ENCODE measurements around the gene MAN2B2. TPM values are rescaled to one million over a fixed set of nuclear protein-coding genes. Genes with fewer than 3 reads are reported as not detected.
A peak's percentile ranks its signal among the peaks of the same experiment; 100 is the strongest.

MAN2B2 gene
- 1 to 10 TPM; 3.3 to 5.6 (median 4.5) TPM for total RNA-seq

DNA sequence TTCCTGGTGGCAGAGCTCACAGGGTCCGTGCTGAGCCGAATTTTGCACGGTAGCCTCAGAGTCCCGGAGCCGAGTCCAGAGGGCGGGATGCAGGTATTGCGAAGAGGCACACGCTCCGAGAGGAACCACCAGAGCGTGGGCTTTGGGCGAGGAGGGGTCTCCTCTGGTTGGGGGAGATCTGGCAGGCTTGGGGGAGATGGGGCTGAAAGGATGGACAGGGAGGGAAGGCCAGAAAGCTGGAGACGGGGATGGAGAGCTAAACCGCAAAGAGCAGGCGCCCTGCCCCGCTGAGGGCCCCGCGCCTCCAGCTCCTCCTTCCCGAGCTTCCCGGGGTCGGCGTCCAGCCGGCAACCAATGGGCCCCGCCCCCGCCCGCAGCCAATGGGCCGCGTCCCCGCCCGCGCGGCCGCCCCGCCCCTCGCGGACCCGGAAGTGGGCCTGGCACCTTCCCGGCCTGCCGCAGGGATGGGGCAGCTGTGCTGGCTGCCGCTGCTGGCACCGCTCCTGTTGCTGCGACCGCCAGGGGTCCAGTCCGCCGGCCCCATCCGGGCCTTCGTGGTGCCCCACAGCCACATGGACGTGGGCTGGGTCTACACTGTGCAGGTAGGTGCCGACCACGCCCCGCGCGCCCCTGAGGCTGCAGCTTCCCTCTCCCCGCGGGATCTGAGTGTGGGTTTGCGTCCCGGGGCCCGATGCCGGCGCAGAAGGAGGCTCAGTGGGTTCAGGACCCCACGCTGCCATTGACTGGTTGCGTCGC lies at the start of gene MAN2B2:
MAN2B2 (plus strand) TSS at position 443 of the 756 bp plus-strand sequence; CDS start at position 465, 22 bp downstream.
- H3K27ac ChIP-seq, result peak within 1 kb of the TSS in 3 of 4 donors; percentile 45 to 61 (median 49)

GRCh38 chr4:6525474-6525873 lies 49.5 kb upstream of the MAN2B2 start:
- Histone ChIP-seq H3K4me1 (no peaks in the 10 kb centered on the region), H3K9me3 (no peaks in the 10 kb centered on the region), H3K27ac (no peak overlapping the region), H3K27me3 (no peaks in the 10 kb centered on the region), H3K4me3 (no peak overlapping the region), H3K36me3 (no peaks in the 10 kb centered on the region)
- DNase-seq, result no peak
- intact Hi-C loops (cut with DNase I; ENCODE audit: low total_unique reads) (no loop called here), in situ Hi-C loops (cut with MboI; ENCODE audit: low sequenced_read_pairs in 4 of 4) (no loop called here)
- no peak for TF ChIP-seq POLR2A (IDR thresholded peaks at IDR 0.05)
- no peak for TF ChIP-seq CTCF (IDR thresholded peaks at IDR 0.05 in 4 of 5, conservative IDR thresholded peaks at IDR 0.05 in 1 of 5)
- no peak for ATAC-seq

More for the DNA sequence above, at the start of gene MAN2B2:
- ATAC-seq (peak; percentile 90 to 94), DNase-seq (peak; percentile 63 to 77)
- H3K9me3 ChIP-seq, result no peaks in the 10 kb centered on the region
- H3K27me3 ChIP-seq, result no peaks in the 10 kb centered on the region
- no peak for TF ChIP-seq CTCF (IDR thresholded peaks at IDR 0.05 in 4 of 5, conservative IDR thresholded peaks at IDR 0.05 in 1 of 5)
- no peak for TF ChIP-seq POLR2A (IDR thresholded peaks at IDR 0.05)
- in situ Hi-C loops (cut with MboI; ENCODE audit: low sequenced_read_pairs in 4 of 4) (no loop called here), intact Hi-C loops (cut with DNase I; ENCODE audit: low total_unique reads) (loop anchor here (5.0 to 10.0 kb wide), 2 partner anchors 67 to 530 kb away; partner anchors contain the start of gene MRFAP1)
- H3K36me3 ChIP-seq, result no peaks in the 10 kb centered on the region
- H3K4me3 ChIP-seq, result peak within 1 kb of the TSS; percentile 65 to 86 (median 79)
- H3K4me1 ChIP-seq, result peaks cover 9% of the 10 kb centered on the region in 2 donors

DNA sequence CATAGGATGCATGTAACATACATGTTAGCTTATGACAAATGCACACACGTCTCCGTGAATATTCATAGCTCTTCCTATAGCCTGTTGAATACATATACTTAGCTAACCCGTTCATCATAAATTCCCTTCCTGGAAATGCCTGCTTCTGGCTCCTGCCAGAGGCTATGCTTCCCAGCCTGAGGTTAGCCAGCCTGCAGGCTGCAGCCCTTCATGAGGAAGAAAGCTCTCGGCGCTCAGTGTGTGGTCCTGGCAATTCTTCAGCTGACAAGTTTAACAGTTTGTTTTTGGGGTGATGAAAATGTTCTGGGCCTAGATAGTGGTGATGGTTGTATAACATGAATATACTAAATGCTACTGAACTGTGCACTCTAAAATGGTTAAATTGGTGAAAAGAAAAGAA lies 48.8 kb upstream of the MAN2B2 start:
- no peaks in the 10 kb centered on the region for H3K27me3 ChIP-seq
- no peaks in the 10 kb centered on the region for H3K4me1 ChIP-seq
- no peak for TF ChIP-seq POLR2A (IDR thresholded peaks at IDR 0.05)
- no peak for TF ChIP-seq CTCF (IDR thresholded peaks at IDR 0.05 in 4 of 5, conservative IDR thresholded peaks at IDR 0.05 in 1 of 5)
- no peak overlapping the region for H3K4me3 ChIP-seq
- ATAC-seq (no peak), DNase-seq (no peak)
- in situ Hi-C loops (cut with MboI; ENCODE audit: low sequenced_read_pairs in 4 of 4), result no loop called here
- no peaks in the 10 kb centered on the region for H3K9me3 ChIP-seq
- intact Hi-C loops (cut with DNase I; ENCODE audit: low total_unique reads), result no loop called here
- no peaks in the 10 kb centered on the region for H3K36me3 ChIP-seq
- no peak overlapping the region for H3K27ac ChIP-seq

DNA sequence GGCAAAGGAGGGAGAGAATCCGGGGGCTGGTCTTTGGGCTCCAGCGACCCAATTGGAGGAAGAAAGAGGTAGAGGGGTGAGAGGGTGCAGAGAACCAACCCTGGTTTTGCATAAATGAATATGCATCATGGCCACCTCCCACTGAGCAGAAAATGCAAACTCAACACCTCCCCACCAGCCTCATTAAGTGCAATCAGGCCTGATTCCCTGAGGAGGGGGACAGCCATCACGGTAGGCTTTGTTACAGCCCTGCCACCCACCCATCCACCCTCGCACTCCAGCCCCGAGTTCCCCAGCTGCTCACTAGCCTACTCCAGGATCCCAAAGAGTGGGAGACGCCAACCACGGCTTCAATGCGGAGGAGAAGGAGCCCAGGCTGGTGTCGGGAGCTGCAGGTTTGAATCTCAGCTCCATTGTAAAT lies 48.3 kb upstream of the MAN2B2 start:
- no peaks in the 10 kb centered on the region for H3K4me1 ChIP-seq
- no peaks in the 10 kb centered on the region for H3K27me3 ChIP-seq
- in situ Hi-C loops (cut with MboI; ENCODE audit: low sequenced_read_pairs in 4 of 4), result no loop called here
- H3K36me3 ChIP-seq, result no peaks in the 10 kb centered on the region
- TF ChIP-seq POLR2A (IDR thresholded peaks at IDR 0.05), result no peak
- TF ChIP-seq CTCF (IDR thresholded peaks at IDR 0.05 in 4 of 5, conservative IDR thresholded peaks at IDR 0.05 in 1 of 5), result no peak
- H3K4me3 ChIP-seq, result no peak overlapping the region
- H3K9me3 ChIP-seq, result no peaks in the 10 kb centered on the region
- no peak overlapping the region for H3K27ac ChIP-seq
- intact Hi-C loops (cut with DNase I; ENCODE audit: low total_unique reads), result no loop called here
- DNase-seq (no peak), ATAC-seq (no peak)
